Stimulated activated CD8-positive, alpha-beta memory T cell treated with anti-CD3 and anti-CD28 coated beads, Interleukin-7, amount 100 ng/mL, for 48 hours (primary cell): Measurements from ENCODE around the gene TBCA.
A peak's percentile ranks its signal among the peaks of the same experiment; 100 is the strongest.
"Not testable (repeated sequence)": the region's sequence is repeated elsewhere in the genome, so short reads cannot be mapped to it uniquely, and the experiment has no call there.

Experiments used
- DNase-seq, 2 donors: peaks; one replicate each; pipeline ENCODE4 v3.0.0-alpha.2; 2020; ENCODE audit warnings: low read depth in 1 of 2; ENCODE audit errors: extremely low read depth in 1 of 2

The TBCA gene

GRCh38 chr5:77773734-77774280, 2.3 kb downstream of the TBCA start:
- DNase-seq: no peak

DNA sequence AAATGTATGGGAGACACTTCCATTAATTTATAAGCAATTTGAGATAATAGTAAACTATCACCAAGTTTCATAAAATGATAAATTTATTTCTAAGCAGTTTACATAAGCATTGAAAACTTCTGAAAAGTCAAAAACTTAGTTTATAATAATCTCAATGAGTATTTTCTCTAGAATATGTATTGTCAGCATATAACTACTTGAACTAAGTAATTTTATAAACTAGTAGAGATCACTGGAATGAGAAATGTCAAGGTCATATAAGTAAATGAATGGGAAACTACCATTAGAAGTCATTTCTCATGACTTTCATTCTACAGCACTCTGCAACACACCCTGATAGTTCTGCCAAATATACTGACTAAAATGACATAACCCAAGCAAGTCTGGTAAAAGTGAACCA, 3.4 kb downstream of the TBCA start:
- DNase-seq: no peak

- no peak for DNase-seq
These were observed 4.7 kb downstream of the TBCA start for GRCh38 chr5:77771452-77771851.

- DNase-seq: no peak
These were observed 5.7 kb downstream of the TBCA start for GRCh38 chr5:77770293-77771005.

- no peak for DNase-seq
These were observed 7.2 kb downstream of the TBCA start for GRCh38 chr5:77768978-77769377.

DNA sequence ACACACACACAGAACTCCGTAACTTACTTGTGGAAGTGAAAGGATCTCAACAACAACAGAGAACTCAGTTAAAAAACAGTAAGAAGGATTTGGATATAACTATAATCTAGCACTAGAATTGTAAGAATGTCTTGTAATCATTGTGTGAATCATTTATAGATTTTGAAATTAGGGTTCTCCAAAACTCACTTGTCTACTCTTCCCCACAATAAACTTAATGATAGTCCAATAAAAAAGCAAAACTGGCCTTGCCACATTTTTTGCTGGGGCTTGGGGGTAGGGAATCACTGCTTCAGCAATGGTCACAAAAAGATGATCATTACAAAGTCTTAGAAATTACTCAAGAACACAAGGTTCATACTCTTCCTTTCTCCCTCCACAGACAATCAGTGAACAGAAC, 8.8 kb downstream of the TBCA start:
- no peak for DNase-seq

DNA sequence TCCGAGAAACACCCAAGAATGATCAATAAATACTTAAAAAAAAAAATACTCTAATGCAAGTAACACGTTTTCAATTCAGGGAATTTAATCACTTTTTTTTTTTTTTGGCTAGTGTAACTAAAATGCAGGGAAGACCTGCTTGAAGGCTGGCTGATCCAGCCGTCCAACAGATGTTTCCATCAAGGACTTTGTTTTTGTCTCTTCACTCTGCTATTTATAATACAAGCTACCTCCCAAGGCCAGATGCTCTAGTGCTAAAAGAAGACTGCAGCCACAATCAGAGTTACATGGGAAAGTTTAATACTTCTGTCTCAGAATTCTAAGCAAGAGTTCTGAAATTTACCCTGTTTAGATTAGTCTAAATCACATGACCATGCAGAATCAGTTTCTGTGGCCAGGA, 14.5 kb downstream of the TBCA start:
- DNase-seq: no peak

DNA sequence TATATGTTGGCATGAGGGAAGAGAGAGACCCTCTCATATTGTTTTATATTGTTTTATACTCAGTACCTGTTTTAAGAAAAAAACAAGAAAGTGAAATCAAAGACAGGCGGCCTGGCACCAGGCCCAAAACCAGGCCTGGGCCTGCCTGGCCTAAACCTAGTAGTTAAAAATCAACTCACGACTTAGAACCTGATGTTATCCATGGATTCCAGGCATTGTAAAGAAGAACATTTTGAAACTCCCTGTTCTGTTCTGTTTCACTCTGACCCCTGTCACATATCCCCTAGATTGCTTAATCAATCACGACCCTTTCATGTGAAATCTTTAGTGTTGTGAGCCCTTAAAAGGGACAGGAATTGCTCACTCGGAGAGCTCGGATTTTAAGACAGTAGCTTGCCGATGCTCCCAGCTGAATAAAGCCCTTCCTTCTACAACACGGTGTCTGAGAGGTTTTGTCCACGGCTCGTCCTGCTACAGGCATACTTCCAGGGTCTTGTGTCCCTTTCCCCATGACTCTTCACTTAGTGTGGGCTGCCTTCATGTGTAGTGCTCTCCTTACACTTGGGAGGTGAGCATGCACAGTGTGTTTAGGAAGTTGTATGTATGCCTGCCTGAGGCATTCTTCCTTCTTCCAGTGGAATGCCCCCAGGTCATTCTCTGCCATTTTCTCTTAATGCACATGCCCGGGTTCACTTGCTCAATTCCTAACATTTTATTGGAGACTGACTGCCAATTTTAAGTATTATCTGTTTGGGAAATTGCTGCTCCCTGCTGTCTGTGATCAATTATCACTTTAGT, 17.8 kb downstream of the TBCA start:
- no peak for DNase-seq

GRCh38 chr5:77751328-77752023, 24.7 kb downstream of the TBCA start:
- peak in 1 of 2 donors; percentile 20 for DNase-seq

- DNase-seq: not testable (repeated sequence)
These were observed 25.2 kb downstream of the TBCA start for GRCh38 chr5:77750928-77751327.

GRCh38 chr5:77748160-77748559, 28.0 kb downstream of the TBCA start:
- DNase-seq: no peak

- DNase-seq: no peak
These were observed 32.0 kb downstream of the TBCA start for GRCh38 chr5:77744116-77744515.

- no peak for DNase-seq
These were observed 33.0 kb downstream of the TBCA start for GRCh38 chr5:77743181-77743580.

DNA sequence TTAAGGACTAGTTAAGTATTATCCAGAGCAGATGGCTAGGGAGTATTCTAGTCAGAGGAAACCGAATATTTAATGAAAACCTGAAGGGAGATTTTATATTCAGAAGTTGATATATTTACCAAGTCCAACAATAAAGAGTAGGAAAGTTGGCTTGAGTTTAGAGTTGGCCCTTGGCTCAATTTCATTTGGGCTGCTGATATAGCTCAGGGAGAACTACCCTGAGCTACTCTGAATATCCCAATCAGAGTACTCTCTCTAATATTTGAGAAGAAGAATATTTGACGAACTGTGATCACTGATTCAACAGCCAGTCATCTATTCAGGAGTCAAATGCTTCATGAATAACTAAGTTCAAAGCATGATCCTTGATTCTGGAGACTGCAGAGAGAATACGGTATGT, 34.5 kb downstream of the TBCA start:
- no peak for DNase-seq

DNA sequence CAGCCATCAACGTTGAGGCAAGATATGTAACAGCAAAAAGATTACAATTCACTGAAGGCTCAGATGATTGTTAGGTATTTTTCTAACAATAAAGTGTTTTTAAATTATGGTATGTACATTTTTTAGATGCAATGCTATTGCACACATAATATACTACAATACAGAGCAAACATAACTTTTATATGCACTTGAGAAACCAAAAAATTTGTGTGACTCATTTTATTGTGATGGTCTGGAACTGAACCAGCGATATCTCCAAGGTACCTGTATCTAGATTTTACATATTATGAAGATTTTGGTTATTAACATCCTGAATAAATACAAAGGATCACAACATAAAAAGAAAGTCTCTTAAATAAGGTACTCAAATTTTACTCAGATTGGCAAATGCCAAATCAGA, 41.3 kb downstream of the TBCA start:
- no peak for DNase-seq

DNA sequence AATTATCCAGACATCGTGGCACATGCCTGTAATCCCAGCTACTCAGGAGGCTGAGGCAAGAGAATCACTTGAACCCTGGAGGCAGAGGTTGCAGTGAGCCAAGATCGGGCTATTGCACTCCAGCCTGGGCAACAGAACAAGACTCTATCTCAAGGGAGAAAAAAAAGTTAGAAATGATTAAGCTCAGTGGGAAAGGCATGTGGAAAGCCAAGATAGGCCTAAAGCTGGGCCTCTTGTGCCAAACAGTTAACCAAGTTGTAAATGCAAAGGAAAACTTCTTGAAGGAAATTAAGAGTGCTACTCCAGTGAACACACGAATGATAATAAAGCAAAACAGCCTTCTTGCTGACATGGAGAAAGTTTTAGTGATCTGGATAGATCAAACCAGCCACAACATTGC, 43.0 kb downstream of the TBCA start:
- no peak for DNase-seq

DNA sequence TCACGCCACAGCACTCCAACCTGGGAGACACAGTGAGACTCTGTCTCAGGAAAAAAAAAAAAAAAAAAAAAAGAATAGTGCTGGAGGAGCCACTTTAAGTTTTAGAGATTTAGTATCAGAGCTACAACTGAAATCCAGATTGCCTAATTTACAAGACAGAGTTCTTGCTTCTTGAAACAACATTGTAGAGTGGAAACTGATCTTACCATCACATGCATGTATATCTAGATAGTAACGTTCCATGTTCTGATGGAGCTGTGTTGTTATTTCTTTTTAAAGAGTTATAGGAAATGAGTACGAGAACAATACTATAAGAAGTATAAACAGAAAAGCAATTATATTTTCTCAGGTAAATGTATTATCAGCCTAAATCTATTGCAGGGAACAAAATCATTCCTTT, 48.9 kb downstream of the TBCA start:
- DNase-seq: no peak

- DNase-seq: no peak
These were observed 50.5 kb downstream of the TBCA start for GRCh38 chr5:77725616-77726015.

DNA sequence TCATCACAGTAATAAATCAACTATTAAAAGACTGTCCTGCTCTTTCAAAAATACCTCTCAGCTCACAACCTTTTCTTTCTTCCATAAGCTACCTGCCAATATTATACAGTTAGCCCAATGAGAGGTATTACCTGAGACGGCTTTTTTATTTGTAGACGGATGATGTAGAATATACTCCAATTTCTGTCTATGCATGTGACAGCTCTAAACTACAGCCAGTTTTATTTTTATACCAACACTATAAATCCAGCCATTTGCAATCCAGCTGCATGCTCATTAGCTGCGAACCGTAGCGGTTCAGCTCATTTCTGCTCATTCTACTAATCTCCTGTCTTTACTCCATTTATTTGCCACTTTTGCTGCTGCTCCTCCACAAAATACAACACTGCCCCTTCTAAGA, 51.2 kb downstream of the TBCA start:
- no peak for DNase-seq

GRCh38 chr5:77719666-77720363, 56.3 kb downstream of the TBCA start:
- no peak for DNase-seq
